NCI-H526 (cell line): Measurements from ENCODE around the gene RIMBP2.

ENCODE experiments used
- DNase-seq, 2 experiments: peaks; one replicate each; lab custom pipeline; 2025; lab: John Stamatoyannopoulos, UW

RIMBP2 gene

GRCh38 chr12:130484221-130484620 lies 231.9 kb downstream of the RIMBP2 start:
- no peak for DNase-seq

DNA sequence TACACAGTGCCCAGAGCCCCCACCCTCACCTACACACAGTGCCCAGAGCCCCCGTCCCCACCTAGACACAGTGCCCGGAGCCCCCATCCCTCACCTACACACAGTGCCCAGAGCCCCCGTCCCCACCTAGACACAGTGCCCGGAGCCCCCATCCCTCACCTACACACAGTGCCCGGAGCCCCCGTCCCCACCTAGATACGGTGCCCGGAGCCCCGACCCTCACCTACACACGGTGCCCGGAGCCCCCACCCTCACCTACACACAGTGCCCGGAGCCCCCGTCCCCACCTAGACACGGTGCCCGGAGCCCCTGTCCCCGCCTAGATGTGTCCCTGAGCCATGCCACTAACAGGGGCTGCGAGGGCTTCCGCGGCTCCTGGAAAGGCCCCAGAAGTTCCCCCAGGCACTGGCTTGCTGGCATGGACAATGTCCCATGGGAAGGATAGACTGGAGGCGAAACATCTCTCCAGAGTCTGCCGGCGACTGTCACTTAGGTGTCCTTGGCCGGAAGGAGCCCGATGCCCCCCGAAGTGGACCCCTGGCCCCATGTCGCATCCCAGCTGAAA lies 232.4 kb downstream of the RIMBP2 start:
- no peak for DNase-seq

GRCh38 chr12:130482448-130482847 lies 233.7 kb downstream of the RIMBP2 start:
- DNase-seq = no peak

- DNase-seq = no peak
Measured at GRCh38 chr12:130481392-130481879, 234.7 kb downstream of the RIMBP2 start.

GRCh38 chr12:130480887-130481286 lies 235.2 kb downstream of the RIMBP2 start:
- DNase-seq = peak in 1 of 2 experiments; percentile 23

GRCh38 chr12:130480231-130480630 lies 235.9 kb downstream of the RIMBP2 start:
- no peak for DNase-seq

- DNase-seq = no peak
Measured at GRCh38 chr12:130479401-130480125, 236.5 kb downstream of the RIMBP2 start.

DNA sequence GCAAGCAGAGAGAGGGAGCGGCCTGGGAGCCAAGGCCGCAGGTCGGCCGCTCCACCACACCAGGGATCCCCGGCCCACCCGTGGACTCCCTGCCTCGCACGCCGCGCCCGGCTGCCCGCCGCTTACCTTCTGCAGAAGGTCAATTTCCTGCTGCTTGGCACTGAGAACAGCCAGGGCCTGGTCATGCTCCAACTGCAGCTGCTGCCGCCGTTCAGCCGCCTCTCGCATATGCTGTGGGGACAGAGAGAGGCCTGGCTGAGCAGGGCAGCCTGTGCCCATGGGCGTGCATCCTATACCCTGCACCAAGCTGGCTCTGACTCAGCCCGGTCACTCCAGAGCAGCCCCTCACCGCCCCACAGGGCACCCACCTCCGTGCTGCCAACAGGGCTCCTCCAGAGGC lies 237.3 kb downstream of the RIMBP2 start:
- no peak for DNase-seq

GRCh38 chr12:130477701-130478100 lies 238.4 kb downstream of the RIMBP2 start:
- DNase-seq = no peak

- no peak for DNase-seq
Measured at GRCh38 chr12:130477266-130477665, 238.8 kb downstream of the RIMBP2 start.

DNA sequence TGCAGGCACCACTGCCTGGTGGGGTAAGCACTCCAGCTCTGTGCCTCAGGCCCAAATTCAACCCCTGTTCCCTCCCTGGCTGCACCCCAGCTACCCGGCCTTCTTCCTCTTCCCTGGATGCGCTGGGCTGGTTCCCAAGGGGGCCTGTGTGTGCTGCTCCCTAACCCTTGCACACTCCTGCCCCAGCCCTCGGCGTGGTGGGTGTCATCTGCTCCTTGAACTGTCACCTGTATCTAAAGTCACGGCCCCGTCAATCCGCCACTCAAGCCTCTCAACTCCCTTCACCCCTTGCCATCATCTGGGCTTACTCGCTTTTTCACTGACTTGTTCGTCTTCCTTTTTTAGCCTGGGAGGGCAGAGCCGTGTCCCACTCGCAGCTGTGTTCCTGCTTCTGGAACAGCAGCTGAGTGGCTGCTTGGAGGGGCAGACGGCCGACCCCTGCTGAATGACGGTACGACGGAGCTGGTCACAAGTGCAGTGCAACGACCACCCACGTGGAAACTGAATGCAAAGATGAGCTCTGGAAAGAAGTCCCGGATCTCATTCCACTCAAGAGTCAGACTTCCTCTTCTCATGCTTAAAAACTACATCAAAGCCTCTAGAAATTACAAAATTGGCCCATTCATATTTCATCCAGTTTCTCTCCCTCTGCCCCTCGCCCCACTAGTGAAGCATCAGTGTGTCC lies 239.5 kb downstream of the RIMBP2 start:
- no peak for DNase-seq

- no peak for DNase-seq
Measured at GRCh38 chr12:130474599-130475269, 241.4 kb downstream of the RIMBP2 start.

DNA sequence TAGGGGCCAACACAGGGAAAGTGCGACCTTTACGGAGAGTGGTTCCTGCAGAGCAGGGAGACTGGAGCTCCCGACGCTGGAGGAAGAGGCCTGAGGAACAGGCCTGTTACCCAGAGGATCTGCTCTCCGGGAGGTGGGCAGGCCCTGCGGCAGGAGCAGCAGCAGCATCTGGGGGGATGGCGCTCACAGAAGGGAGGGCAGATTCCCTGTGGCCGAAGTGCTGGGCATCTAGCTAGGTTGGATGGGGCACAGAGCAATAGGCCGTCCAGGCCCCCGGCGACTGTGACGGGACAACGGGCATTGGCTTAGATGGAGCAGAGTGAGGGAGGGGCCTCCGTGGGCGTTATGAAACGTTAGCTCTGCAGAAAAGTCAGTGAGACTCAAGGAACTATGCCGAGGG lies 242.8 kb downstream of the RIMBP2 start:
- DNase-seq = no peak

GRCh38 chr12:130470969-130471368 lies 245.1 kb downstream of the RIMBP2 start:
- no peak for DNase-seq

GRCh38 chr12:130469552-130469951 lies 246.5 kb downstream of the RIMBP2 start:
- DNase-seq = no peak

DNA sequence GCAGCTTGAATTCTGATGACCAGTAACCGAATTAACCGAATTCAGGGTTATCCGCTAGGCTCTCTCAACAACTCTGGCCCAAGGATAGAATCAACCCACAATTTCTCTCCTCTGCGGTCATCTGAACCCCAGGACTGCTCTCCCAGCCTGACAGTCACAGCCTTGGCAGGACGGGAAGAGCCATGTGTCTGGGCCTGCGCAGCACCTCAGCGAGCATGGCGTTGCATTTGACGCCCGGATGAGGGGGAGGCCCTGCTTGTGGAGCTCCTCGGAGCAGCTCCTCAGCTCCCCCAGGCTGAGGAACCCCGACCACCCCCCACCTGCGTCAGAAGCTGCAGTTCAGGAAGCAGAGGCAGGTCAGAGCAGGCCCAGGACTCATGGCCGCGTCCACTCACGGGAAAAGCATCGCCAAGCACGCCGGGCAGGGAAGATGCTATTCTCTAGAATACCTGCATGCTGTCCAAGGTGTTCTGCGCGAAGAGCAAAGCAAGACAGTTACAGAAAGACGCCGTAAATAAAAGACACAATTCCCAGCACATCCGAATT lies 247.3 kb downstream of the RIMBP2 start:
- no peak for DNase-seq

- DNase-seq = no peak
Measured at GRCh38 chr12:130468186-130468585, 247.9 kb downstream of the RIMBP2 start.

GRCh38 chr12:130465626-130466025 lies 250.5 kb downstream of the RIMBP2 start:
- DNase-seq = no peak

GRCh38 chr12:130465046-130465445 lies 251.1 kb downstream of the RIMBP2 start:
- DNase-seq = no peak

- no peak for DNase-seq
Measured at GRCh38 chr12:130463818-130464670, 252.1 kb downstream of the RIMBP2 start.

- peak in 1 of 2 experiments; percentile 49 for DNase-seq
Measured at GRCh38 chr12:130463275-130463658, 252.8 kb downstream of the RIMBP2 start.
